Subcutaneous adipose tissue (tissue), 4 donors: Measurements from ENCODE around the gene LZIC. TPM values are rescaled to one million over a fixed set of nuclear protein-coding genes. Genes with fewer than 3 reads are reported as not detected.

ENCODE experiments used
- CTCF ChIP-seq: fragments of 450-650 bp; IDR thresholded peaks from one replicate; pipeline ENCODE4 v1.5.1; 2016; ENCODE audit warnings: low read depth, mild to moderate bottlenecking, control low read depth, antibody characterized with exemption, moderate library complexity
- total RNA-seq, 4 donors: library from RNA; depleted of rRNA; stranded (reverse); fragments of >200 nt; gene quantifications; one replicate each; pipeline ENCODE4 v1.1.0, GENCODE V29; 2016

Gene LZIC
- total RNA-seq, 4 donors from 2014 or later = 21.1 to 36.7 (median 26.3) TPM

- no peak for TF ChIP-seq CTCF
Observed at GRCh38 chr1:9960011-9960410, 16.8 kb upstream of the LZIC start.

- TF ChIP-seq CTCF = no peak
Observed at GRCh38 chr1:9957726-9958125, 14.5 kb upstream of the LZIC start.

GRCh38 chr1:9946315-9946714, 3.1 kb upstream of the LZIC start:
- no peak for TF ChIP-seq CTCF

- TF ChIP-seq CTCF = no peak
Observed at GRCh38 chr1:9942399-9942938, 722 bp downstream of the LZIC start.

GRCh38 chr1:9929431-9930385, 13.5 kb downstream of the LZIC start:
- TF ChIP-seq CTCF = no peak

- no peak for TF ChIP-seq CTCF
Observed at GRCh38 chr1:9927259-9927658, 15.9 kb downstream of the LZIC start.

GRCh38 chr1:9922342-9922741, 20.8 kb downstream of the LZIC start:
- no peak for TF ChIP-seq CTCF
